Measurements from ENCODE around the gene PPP1R13L.

DNA sequence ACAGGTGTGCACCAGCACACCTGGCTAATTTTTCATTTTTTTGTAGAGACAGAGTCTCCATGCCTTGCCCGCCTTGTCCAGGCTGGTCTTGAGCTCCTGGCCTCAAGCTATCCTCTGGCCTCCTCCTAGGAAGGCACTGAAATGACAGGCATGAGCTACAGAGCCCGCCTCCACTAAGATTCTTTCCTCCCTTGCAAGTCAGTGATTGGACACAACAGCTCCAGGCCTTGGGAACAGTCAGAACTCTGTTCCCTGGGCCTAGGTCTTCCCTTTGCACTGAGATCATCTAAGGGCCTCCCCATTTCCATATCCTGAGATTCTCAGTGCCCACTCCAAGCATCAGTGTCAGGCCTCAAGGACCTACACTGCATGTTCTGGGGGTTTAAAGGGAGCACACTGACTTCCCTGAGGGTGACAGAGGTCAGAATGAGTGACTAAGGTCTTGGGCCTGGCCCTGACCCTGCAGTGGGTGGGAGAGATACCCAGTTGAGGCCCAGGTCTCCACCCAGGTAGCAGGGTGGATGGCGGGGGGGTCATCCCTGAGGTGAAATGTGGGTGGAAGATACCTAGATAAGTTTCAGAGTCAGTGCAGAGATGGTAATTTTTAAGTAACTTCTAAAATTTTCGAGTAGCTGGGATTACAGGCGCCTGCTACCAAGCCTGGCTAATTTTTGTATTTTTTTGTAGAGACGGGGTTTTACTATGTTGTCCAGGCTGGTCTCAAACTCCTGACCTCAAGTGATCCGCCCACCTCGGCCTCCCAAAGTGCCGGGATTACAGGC lies 36.2 kb upstream of the PPP1R13L start:
- TF ChIP-seq SP1 (CRISPR knock-in tag; conservative IDR thresholded peaks at IDR 0.05) (no peak), NR1H2 (CRISPR knock-in tag; IDR thresholded peaks at IDR 0.05) (no peak), PREB (CRISPR knock-in tag; IDR thresholded peaks at IDR 0.05; ENCODE audit: borderline replicate concordance) (no peak), ELF4 (CRISPR knock-in tag; IDR thresholded peaks at IDR 0.05; ENCODE audit: low read depth) (no peak)
- TF ChIP-seq, protein P1, sequence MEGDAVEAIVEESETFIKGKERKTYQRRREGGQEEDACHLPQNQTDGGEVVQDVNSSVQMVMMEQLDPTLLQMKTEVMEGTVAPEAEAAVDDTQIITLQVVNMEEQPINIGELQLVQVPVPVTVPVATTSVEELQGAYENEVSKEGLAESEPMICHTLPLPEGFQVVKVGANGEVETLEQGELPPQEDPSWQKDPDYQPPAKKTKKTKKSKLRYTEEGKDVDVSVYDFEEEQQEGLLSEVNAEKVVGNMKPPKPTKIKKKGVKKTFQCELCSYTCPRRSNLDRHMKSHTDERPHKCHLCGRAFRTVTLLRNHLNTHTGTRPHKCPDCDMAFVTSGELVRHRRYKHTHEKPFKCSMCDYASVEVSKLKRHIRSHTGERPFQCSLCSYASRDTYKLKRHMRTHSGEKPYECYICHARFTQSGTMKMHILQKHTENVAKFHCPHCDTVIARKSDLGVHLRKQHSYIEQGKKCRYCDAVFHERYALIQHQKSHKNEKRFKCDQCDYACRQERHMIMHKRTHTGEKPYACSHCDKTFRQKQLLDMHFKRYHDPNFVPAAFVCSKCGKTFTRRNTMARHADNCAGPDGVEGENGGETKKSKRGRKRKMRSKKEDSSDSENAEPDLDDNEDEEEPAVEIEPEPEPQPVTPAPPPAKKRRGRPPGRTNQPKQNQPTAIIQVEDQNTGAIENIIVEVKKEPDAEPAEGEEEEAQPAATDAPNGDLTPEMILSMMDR (IDR thresholded peaks at IDR 0.05): no peak
- TF ChIP-seq, protein P2, sequence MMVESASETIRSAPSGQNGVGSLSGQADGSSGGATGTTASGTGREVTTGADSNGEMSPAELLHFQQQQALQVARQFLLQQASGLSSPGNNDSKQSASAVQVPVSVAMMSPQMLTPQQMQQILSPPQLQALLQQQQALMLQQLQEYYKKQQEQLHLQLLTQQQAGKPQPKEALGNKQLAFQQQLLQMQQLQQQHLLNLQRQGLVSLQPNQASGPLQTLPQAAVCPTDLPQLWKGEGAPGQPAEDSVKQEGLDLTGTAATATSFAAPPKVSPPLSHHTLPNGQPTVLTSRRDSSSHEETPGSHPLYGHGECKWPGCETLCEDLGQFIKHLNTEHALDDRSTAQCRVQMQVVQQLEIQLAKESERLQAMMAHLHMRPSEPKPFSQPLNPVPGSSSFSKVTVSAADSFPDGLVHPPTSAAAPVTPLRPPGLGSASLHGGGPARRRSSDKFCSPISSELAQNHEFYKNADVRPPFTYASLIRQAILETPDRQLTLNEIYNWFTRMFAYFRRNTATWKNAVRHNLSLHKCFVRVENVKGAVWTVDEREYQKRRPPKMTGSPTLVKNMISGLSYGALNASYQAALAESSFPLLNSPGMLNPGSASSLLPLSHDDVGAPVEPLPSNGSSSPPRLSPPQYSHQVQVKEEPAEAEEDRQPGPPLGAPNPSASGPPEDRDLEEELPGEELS (CRISPR knock-in tag; IDR thresholded peaks at IDR 0.05): no peak
- TF ChIP-seq, protein P3, sequence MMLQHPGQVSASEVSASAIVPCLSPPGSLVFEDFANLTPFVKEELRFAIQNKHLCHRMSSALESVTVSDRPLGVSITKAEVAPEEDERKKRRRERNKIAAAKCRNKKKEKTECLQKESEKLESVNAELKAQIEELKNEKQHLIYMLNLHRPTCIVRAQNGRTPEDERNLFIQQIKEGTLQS (CRISPR knock-in tag; conservative IDR thresholded peaks at IDR 0.05): no peak

Measured in WTC11 (cell line).